Mononuclear cell (primary cell): ENCODE results near the gene NDFIP2. TPM values are rescaled to one million over a fixed set of nuclear protein-coding genes. Genes with fewer than 3 reads are reported as not detected.
"Not testable (repeated sequence)": the region's sequence is repeated elsewhere in the genome, so short reads cannot be mapped to it uniquely, and the experiment has no call there.

Experiments
- H3K27me3 ChIP-seq: 2 replicates; pipeline ENCODE4 v1.6.0; 2011; ENCODE audit warnings: low read length, control low read depth; ENCODE audit not compliant: insufficient read depth
- H3K4me1 ChIP-seq: 2 replicates; pipeline ENCODE4 v1.5.1; 2011; ENCODE audit warnings: mild to moderate bottlenecking, low read length, control low read depth; ENCODE audit not compliant: insufficient read depth
- H3K4me3 ChIP-seq: 2 replicates; pipeline ENCODE4 v1.5.1; 2011; ENCODE audit warnings: mild to moderate bottlenecking, low read length, moderate library complexity
- H3K9me3 ChIP-seq: 2 replicates; pipeline ENCODE4 v1.5.1; 2011; ENCODE audit warnings: low read depth, mild to moderate bottlenecking, control low read depth, low read length
- total RNA-seq: library from RNA; depleted of rRNA; stranded (reverse); fragments of >200 nt; gene quantifications from one replicate; pipeline ENCODE4 v1.2.3, GENCODE V29; 2012

The NDFIP2 gene
- total RNA-seq, 1 donor, result 1.2 TPM

DNA sequence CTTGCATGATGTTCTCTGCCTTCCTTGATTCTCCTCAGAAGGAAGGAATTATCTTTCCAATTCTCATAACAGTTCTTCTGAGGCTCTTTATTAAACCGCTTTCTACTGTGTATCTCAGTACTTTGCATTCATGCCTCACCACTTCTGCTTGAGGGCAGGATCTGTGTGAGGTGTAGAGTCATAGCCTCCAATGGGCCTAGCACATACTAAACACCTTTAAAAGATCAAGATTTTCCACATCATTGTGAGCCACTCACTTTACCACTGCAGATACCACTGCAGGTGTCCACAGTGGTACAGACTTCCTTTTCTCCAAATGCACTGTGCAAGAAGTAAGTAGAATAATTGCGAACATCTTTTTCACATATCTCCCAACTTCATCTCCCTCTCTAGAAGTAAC, 76.7 kb downstream of the NDFIP2 start:
- Histone ChIP-seq H3K27me3 (peaks cover 3% of the 10 kb centered on the region), H3K9me3 (no peaks in the 10 kb centered on the region)

DNA sequence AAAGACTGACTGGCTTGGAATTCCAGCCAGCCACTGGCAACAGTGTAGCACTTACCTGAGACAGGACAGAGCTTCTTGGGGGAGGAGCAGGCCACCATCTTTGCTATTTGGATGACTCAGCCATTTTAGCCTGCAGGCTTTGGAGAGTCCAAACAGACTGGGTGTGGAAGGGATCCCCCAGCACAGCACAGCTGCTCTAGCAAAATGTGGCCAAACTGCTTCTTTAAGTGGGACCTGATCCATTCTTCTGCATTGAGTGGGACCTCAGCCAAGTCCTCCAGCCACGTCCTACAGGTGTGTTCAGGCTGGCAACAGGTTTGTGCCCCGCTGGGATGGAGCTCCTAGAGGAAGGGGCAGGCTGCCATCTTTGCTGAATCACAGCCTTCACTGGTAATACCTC, 80.0 kb downstream of the NDFIP2 start:
- Histone ChIP-seq H3K4me1 (no peaks in the 10 kb centered on the region), H3K9me3 (no peaks in the 10 kb centered on the region), H3K4me3 (no peak overlapping the region), H3K27me3 (peaks cover 3% of the 10 kb centered on the region)

More for the DNA sequence above, 76.7 kb downstream of the NDFIP2 start:
- Histone ChIP-seq H3K4me3 (no peak overlapping the region), H3K4me1 (no peaks in the 10 kb centered on the region)

DNA sequence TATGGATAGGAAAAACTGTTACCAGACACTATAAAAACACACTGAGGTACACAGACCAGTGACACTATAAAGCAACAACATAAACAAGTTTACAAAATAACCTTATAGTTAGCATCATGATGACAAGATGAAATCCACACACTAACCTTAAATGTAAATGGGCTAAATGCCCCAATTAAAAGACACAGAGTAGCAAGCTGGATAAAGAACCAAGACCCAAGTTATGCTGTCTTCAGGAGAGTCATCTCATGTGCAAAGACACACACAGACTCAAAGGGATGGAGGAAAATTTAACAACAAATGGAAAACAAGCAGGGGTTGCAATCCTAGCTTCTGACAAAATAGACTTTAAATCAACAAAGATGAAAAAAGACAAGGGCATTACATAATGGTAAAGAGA, 81.6 kb downstream of the NDFIP2 start:
- no peak overlapping the region for H3K4me3 ChIP-seq
- H3K4me1 ChIP-seq, result no peaks in the 10 kb centered on the region
- peaks cover 3% of the 10 kb centered on the region for H3K27me3 ChIP-seq
- no peaks in the 10 kb centered on the region for H3K9me3 ChIP-seq

DNA sequence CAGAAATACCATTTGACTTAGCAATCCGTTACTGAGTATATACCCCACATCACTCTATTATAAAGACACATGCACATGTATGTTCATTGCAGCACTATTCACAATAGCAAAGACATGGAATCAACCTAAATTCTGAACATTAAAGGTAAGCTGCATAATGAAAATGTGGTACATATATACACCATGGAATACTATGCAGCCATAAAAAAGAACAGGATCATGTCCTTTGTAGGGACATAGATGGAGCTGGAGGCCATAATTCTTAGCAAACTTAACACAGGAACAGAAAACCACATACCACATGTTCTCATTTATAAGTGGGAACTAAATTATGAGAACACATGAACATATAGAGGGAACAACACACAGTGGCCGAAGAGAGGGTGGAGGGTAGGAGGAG, 85.2 kb downstream of the NDFIP2 start:
- Histone ChIP-seq H3K9me3 (no peaks in the 10 kb centered on the region), H3K4me3 (no peak overlapping the region)

DNA sequence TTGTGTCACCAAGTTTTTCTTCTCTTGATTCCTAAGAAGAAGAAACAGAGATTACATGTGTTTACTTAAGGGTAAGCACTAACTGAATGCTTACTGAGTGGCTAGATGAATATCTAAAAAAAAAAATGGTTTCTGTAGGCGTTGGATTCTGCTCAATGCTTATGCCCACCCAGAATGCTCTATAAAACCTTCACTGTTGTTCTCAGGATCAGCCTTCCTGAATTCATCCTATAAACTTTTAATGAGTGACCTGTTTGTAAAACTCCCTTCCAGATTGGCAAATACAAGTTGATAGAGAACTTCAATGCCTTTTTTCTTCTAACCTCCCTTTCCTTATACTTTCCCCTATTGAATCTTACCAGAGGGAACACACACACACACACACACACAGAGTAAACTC, 90.2 kb downstream of the NDFIP2 start:
- Histone ChIP-seq H3K27me3 (no peaks in the 10 kb centered on the region), H3K4me3 (no peak overlapping the region), H3K9me3 (no peaks in the 10 kb centered on the region), H3K4me1 (no peaks in the 10 kb centered on the region)

More for the DNA sequence above, 85.2 kb downstream of the NDFIP2 start:
- Histone ChIP-seq H3K27me3 (peaks cover 3% of the 10 kb centered on the region), H3K4me1 (no peaks in the 10 kb centered on the region)

DNA sequence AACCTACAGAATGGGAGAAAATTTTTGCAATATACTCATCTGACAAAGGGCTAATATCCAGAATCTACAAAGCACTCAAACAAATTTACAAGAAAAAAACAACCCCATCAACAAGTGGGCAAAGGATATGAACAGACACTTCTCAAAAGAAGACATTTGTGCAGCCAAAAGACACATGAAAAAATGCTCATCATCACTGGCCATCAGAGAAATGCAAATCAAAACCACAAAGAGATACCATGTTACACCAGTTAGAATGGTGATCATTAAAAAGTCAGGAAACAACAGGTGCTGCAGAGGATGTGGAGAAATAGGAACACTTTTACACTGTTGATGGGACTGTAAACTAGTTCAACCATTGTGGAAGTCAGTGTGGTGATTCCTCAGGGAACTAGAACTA, 92.9 kb downstream of the NDFIP2 start:
- not testable (repeated sequence) for H3K27me3 ChIP-seq, H3K4me3 ChIP-seq, H3K4me1 ChIP-seq

DNA sequence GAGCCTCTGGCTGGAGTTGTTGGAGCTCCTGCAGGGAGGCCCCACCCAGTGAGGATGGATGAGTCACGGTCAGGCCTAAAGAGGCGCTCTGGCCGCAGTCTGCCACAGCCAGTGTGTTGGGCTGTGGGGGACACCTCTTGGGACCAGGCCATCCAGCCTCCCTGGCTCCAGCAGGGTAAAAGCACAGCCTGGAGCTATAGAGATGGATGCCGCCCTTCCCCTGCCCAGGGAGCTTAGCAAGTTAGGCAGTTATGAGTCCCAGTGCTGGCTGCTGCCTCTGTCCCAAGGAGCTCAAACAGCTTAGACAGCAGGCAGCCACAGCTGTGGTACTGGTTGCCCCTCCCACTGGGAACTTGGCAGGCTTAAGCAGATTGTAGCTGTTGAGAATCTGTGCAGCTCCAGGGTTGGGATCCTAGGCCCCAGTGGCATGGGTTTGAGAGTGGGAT, 100.9 kb downstream of the NDFIP2 start:
- no peaks in the 10 kb centered on the region for H3K4me1 ChIP-seq
- no peaks in the 10 kb centered on the region for H3K9me3 ChIP-seq
- H3K27me3 ChIP-seq, result no peaks in the 10 kb centered on the region
- H3K4me3 ChIP-seq, result no peak overlapping the region

More for the DNA sequence above, 92.9 kb downstream of the NDFIP2 start:
- H3K9me3 ChIP-seq, result not testable (repeated sequence)

DNA sequence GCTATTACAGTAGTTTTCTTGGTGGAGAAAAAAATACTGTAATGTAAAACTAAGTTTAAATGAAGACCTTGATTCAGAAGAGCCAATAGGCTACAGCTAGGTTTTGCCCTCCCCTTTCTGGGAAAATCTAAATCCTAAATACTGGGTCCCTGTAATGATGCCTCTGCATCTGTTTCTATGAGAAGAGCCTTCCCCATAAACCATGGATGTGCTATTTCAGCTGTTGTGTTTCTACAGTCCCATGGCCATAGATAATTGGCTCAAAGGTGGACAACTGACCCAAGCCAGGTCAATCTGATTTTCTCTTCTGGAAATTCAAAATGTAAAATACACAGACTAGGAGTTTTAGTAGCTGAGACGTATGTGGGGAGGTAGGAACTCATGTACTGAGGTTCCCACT, 101.9 kb downstream of the NDFIP2 start:
- Histone ChIP-seq H3K4me3 (no peak overlapping the region), H3K4me1 (no peaks in the 10 kb centered on the region), H3K27me3 (no peaks in the 10 kb centered on the region), H3K9me3 (no peaks in the 10 kb centered on the region)

DNA sequence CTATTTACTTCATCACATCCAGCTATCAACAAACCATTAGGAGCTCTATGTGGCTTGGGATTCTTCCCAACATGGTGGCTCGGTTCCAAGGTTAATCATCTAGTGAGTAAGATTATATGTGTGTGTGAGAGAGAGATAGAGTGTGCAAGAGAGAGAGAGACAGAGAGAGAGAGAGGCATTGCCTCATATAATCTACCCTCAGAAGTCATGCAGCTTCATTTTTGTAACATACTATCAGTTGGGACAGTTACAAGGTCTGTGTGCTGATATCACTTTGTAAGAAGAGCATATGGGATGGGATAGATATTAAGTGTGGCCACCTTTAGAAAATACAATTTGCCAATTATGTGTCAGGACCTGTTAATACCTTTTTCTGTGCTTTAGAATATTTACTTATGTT, 104.1 kb downstream of the NDFIP2 start:
- no peaks in the 10 kb centered on the region for H3K9me3 ChIP-seq
- H3K4me3 ChIP-seq, result no peak overlapping the region
- no peaks in the 10 kb centered on the region for H3K4me1 ChIP-seq
- no peaks in the 10 kb centered on the region for H3K27me3 ChIP-seq

DNA sequence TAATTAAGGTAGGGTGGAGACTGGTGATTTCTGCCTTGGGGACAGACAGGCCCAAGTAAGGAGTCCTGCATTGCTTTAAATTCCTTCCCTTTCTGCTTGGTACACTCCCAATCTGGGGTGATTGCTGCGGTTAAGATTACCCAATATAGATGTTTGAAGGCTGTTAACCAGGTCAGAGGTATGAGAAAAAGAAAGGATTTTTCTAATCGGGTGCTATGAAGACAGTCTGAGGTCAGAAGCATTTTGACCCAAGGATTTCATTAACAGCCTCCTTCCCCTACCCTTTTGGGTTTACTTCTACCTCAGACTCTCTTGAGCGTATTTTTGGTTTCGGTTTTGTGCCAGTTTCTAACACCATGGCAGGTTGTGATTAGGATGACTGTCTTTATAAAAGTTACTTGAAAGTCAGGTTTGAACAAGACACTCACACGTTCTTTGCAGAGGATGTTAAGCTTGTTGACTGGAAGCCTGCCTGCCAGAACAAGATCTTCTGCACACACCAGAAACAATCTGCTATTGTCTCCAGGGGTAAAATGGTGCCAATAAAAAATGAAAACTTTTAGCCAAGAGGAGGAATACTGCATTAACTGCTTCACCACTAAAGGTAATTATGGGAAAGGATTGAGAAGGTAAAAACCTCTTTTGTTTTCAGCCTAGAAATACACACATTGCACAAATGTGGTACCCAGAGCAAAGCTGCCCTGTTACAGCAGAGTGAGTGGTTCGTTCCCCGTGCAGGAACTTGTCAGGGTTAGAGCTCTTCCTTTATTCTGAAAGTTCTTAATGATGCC, 108.8 kb downstream of the NDFIP2 start:
- Histone ChIP-seq H3K27me3 (no peaks in the 10 kb centered on the region), H3K4me1 (no peaks in the 10 kb centered on the region), H3K4me3 (no peak overlapping the region), H3K9me3 (no peaks in the 10 kb centered on the region)

DNA sequence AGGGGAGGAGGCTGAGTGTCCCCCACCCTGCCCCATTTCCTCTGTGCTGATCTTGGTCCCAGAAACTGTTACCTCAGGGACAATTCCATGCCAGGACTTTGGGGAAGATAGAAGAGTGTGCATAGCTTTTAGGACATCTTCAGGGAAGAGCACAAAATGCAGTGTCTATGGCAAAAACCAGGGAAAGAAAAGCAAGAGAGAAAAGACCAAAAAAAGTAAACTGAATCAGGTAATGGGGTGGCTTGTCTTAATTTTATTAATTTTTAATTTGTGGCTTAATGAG, 109.4 kb downstream of the NDFIP2 start:
- Histone ChIP-seq H3K9me3 (no peaks in the 10 kb centered on the region), H3K27me3 (peaks cover 1% of the 10 kb centered on the region), H3K4me3 (no peak overlapping the region), H3K4me1 (no peaks in the 10 kb centered on the region)

DNA sequence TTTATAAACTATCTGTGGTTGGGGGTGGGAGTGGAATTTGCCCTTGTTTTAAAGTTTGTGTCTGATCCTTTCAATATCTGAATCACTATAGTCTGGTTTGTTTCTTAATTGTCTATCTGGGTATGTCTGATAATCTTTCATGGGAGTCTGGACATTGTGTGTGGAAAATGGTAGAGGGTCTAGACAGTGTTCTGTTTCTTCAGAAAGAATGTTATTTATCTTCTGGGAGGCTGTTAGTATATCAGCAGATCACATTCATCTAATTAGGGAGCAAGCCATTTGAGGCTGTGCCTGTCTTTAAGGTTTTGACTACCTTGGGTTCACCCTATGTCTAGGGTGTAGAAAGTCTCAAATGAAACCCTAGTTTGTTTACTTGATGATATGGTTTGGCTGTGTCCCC, 110.5 kb downstream of the NDFIP2 start:
- no peaks in the 10 kb centered on the region for H3K9me3 ChIP-seq
- H3K4me1 ChIP-seq, result no peaks in the 10 kb centered on the region
- peaks cover 6% of the 10 kb centered on the region for H3K27me3 ChIP-seq
- H3K4me3 ChIP-seq, result no peak overlapping the region

DNA sequence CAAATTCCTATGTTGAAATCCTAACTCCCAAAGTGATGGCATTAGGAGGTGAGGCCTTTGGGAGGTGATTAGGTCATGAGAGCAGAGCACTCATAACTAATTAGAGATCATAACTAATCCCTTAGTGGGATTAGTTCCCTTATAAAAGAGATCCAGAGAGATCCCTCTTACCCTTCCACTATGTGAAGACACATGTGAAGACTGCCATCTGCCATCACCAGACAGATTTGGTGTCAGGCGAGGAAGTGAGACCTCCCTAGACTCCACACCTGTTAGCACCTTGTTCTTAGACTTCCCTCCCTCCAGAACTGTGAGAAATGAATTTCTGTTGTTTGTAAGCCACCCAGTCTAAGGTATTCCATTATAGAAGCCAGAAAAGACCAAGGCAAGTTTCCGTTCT, 112.2 kb downstream of the NDFIP2 start:
- no peak overlapping the region for H3K4me3 ChIP-seq
- H3K9me3 ChIP-seq, result no peaks in the 10 kb centered on the region
- peaks cover 6% of the 10 kb centered on the region for H3K27me3 ChIP-seq
- no peaks in the 10 kb centered on the region for H3K4me1 ChIP-seq

DNA sequence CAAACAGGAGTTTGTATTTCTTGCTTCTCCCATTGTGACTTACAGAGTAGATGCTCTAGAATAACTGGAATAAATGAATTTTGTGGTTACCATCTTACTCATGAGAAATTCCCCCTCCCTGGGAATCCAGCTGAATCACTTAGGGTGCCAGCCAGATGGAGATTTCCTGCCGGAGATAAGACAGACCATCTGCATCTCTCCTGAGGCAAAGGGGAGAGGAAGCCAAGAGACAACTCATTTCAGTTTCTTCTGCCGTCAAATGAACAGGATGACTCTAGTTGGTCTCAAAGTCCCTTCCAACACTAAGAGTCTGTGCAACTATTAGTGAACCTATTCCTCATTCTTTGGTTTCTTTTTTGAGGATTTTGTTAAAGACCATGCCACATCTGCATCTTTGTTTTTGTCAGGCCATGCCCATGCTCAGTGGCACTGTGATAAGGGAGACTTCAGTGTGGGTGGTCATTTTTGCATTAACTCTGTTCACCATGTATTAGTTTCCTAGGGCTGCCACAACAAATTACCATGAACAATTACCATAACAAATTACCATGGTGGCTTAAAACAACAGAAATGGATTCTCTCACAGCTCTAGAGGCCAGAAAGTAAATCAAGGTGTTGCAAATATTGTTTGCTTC, 112.8 kb downstream of the NDFIP2 start:
- no peak overlapping the region for H3K4me3 ChIP-seq
- no peaks in the 10 kb centered on the region for H3K9me3 ChIP-seq
- H3K4me1 ChIP-seq, result no peaks in the 10 kb centered on the region
- H3K27me3 ChIP-seq, result peaks cover 6% of the 10 kb centered on the region

DNA sequence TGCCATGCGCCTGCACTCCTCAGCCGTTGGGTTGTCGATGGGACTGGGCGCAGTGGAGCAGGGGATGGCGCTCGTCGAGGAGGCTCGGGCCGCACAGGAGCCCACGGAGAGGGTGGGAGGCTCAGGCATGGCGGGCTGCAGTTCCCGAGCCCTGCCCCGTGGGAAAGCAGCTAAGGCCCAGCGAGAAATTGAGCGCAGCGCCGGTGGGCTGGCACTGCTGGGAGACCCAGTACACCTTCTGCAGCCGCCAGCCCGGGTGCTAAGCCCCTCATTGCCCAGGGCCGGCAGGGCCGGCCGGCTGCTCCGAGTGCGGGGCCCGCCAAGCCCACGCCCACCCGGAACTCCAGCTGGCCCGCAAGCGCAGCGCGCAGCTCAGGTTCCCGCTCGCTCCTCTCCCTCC, 119.2 kb downstream of the NDFIP2 start:
- H3K4me3 ChIP-seq, H3K4me1 ChIP-seq, H3K27me3 ChIP-seq, H3K9me3 ChIP-seq: not testable (repeated sequence)

DNA sequence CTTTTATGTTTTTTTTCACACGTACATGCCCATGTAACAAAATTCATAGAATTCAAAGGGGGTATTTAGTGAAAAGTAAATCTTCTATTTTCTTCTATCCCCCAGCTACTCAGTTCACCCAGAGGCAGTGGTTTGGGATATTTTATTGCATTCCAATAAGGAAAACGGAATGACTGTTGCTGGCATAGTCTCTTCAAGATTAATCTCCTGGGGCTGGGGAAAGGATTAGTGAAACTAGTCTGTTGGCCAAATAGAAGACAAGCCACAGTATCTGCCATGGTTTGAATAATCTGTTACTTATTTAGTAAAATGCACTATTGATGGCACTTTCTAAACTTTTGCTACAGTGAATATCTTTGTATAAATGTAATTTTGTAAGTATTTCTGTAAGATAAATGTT, 122.0 kb downstream of the NDFIP2 start:
- H3K27me3 ChIP-seq, result no peaks in the 10 kb centered on the region
- no peaks in the 10 kb centered on the region for H3K9me3 ChIP-seq
- H3K4me3 ChIP-seq, result no peak overlapping the region
- H3K4me1 ChIP-seq, result no peaks in the 10 kb centered on the region
